Uterus (tissue), 2 donors: ENCODE data around the gene GEMIN7.

ENCODE experiments used
- CTCF ChIP-seq, 4 experiments: fragments of 200-600 bp in 2 of 4; fragments of 450-650 bp in 2 of 4; sonication (generic) in 2 of 4; IDR thresholded peaks; one replicate each; pipeline ENCODE4 v1.5.1; 2016 to 2019; ENCODE audit warnings: antibody characterized with exemption in 4 of 4, mild to moderate bottlenecking in 2 of 4, moderate library complexity in 1 of 4
- POLR2A ChIP-seq, 2 donors: fragments of 450-650 bp; IDR thresholded peaks; one replicate each; pipeline ENCODE4 v1.6.1; 2016; ENCODE audit warnings: antibody characterized with exemption in 2 of 2, mild to moderate bottlenecking in 1 of 2, moderate library complexity in 1 of 2

GRCh38 chr19:45122832-45123231 lies 43.8 kb downstream of the GEMIN7 start:
- TF ChIP-seq CTCF (IDR thresholded peaks at IDR 0.05) (no peak), POLR2A (IDR thresholded peaks at IDR 0.05) (no peak)
